NCI-H146 (cell line): ENCODE measurements around the gene DNAJC15.
A peak's percentile ranks its signal among the peaks of the same experiment; 100 is the strongest.
"Not testable (repeated sequence)": the region's sequence is repeated elsewhere in the genome, so short reads cannot be mapped to it uniquely, and the experiment has no call there.

Experiments
- DNase-seq: peaks from one replicate; lab custom pipeline; 2025; lab: John Stamatoyannopoulos, UW

Gene DNAJC15

DNA sequence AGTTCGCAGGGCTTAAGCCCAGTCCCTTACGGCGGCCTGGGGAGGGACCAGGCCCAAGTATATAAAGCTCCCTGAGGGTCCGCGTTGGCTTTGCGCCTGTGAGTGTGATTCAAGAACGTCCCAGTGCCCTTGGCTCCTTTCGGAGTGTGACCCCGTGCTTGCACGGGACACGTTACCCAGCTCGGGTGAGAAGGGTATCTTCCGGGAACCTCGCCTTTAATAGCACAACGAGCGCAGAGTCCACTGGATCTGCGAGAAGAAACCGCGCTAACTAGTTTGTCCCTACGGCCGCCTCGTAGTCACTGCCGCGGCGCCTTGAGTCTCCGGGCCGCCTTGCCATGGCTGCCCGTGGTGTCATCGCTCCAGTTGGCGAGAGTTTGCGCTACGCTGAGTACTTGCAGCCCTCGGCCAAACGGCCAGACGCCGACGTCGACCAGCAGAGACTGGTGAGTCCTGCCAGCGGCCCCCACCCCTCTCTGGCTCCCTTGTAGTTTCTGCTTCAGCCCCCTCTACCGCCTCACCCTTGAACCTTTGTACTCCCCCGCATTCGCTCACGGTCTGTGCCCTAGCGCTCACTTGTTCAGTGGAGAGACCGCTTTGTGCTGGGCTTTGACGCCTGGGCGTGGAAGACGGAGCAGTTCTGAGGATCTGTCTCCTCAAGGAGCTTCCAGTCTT, at the start of gene DNAJC15:
DNAJC15 (plus strand) TSS at position 298 of the 675 bp plus-strand sequence; CDS start at position 339, 41 bp downstream.
- DNase-seq = no peak

DNA sequence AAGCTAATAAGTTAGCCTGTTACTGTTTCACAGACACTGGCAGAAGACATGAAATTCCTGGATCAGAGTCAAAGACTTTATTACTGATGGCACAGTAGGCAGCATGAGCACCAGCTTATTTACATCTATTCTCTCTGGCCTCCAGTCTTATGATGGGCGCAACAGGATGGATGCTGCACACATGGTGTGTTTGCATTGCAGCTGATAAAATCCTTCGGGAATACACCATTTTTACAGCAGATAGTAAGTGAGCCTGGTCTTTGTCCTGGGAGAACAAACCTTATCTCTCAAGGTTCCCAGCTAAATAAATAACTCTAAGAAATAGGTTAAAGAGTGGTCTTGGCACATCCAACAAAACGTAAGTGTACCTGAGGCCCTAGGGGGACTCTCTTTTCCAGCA, 47.3 kb upstream of the DNAJC15 start:
- no peak for DNase-seq

- DNase-seq = no peak
These were observed 46.1 kb upstream of the DNAJC15 start for GRCh38 chr13:42977219-42977659.

DNA sequence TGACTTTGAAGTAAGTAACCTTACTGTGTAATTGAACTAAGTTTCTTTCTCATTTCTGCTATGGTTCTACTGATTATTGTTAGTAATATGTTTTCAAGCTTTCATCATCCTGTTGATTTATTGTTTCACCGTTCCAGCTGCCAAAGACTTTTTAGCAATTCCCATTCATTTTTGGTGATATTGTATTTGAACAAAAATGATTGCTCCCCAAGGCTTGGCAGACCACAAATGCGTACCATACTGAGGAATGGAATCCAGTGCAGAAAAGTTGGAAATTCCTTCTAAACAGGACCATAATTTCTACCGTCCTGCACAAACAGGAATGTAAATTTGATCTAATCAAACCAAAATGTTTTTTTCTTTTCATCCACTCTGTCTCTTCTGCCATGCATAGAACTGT, 42.1 kb upstream of the DNAJC15 start:
- no peak for DNase-seq

DNA sequence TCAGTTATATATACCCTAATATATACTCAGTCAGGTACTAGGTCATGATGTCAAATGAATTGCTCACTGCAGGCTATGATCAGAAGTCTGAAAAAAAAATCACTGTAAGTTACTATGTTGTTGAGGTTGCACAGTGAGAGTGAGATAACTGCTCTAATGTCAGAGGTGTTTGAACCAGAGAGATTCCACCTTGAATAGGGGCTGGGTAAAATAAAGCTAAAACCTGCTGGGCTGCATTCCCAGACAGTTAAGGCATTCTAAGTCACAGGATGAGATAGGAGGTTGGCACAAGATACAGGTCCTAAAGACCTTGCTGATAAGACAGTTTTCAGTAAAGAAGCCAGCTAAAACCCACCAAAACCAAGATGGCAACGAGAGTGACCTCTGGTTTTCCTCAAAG, 41.5 kb upstream of the DNAJC15 start:
- no peak for DNase-seq

DNA sequence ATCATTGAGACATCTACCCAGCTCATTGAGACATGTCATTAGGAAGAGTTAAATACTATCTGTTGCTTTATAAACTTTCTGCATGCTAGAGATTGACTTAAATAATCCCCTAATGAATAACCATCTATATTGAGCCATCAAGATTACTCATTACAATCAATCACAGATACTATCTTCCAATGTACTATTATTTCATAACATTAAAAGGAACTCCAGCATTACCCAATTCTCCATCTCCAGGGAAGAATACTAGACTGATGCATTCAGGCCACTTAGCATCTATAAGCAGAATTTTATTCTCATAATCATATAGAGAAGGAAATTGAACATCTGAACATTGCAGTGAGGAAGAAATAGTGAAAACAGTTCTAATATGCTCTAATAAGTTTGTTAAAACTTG, 39.4 kb upstream of the DNAJC15 start:
- no peak for DNase-seq

GRCh38 chr13:42984691-42985090, 38.7 kb upstream of the DNAJC15 start:
- DNase-seq = no peak

- peak; percentile 2 for DNase-seq
These were observed 37.8 kb upstream of the DNAJC15 start for GRCh38 chr13:42985312-42986175.

GRCh38 chr13:42986176-42986574, 37.2 kb upstream of the DNAJC15 start:
- no peak for DNase-seq

DNA sequence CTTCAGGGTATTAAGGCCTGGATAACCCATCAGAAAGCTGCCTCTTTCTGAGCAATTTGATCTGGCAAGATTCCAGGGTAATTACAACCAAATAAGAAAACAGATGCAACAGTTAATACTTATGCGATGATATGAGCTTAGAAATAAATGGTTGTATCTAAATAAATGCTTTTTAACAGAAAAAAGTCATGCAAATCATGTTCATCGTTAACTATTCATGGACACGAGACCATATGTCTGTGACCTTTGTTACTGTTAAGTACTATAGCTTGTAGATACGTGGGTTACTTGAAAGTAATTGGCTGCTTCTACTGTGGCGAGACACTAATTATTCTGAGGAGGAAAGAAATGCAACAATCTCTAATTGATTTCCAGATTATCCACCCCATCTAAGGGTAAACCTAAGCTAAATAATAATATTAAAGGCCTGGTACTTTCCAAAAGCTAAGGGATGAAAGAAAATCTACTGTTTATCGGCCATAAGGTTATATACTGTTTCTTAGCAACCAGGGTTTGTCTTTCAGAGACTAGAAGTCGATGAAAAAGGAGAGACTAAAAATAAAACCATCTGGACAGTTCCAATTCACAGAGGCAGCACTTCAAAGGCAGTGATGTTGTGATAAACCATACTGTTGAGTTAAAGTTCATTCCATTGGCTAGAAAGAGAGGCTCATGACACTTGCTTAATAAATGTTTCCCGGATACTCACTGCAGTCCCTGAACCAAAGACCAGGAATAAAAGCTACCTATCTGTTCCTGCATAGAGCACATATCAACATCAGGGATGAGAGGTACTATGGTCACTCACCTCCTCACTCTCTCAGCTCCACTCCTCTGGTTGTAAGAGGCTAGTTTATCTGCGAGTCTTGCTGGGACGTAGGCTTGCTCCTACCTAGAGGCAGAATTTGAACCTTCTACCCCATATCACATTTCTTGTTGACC, 32.8 kb upstream of the DNAJC15 start:
- peak; percentile 17 for DNase-seq

DNA sequence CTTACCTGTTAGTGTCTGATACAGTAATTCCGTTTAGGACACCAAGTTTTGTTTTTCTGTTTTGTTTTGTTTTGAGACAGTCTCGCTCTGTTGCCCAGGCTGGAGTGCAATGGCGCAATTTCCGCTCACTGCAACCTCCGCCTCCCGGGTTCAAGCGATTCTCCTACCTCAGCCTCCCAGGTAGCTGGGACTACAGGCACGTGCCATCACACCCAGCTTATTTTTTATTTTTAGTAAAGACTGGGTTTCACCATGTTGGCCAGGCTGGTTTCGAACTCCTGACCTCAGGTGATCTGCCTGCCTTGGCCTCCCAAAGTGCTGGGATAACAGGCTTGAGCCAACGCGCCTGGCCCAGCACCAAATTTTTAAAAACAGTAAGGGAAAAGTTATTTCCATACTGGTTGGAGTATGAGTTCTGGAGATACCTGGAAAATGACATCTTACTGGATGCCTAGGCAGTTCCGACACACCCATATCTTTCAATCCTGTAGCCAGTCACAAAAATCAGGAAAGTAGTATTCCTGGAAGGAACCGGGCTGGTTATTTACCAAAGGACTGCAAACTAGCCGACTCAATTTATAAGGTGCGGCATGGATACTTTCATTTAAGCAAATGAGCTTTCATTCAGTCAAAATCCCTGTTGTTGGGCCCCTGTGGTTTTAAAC, 32.0 kb upstream of the DNAJC15 start:
- DNase-seq = not testable (repeated sequence)

GRCh38 chr13:42991898-42992763, 31.3 kb upstream of the DNAJC15 start, which contains the start of gene EPSTI1:
TSS of gene EPSTI1 (minus strand) at chr13:42992241. CDS start at chr13:42992165, 76 bp downstream.
- no peak for DNase-seq

DNA sequence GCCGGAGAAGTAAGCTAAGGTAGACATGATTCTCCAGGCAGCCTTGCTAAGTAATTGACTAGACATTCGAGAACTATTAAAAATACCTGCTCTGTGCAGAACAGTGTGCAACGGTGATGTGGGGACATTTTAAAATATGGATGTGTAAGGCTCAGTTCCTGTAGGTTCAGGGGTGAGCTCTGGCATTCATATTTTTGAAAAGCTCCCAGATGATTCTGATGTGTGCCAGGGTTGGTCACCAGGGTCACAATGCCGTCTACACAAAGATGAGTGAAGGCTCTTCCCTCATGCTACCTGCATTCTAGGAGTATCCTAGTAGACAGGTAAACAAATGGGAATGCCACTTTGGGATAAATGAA, 30.6 kb upstream of the DNAJC15 start:
- DNase-seq = no peak

DNA sequence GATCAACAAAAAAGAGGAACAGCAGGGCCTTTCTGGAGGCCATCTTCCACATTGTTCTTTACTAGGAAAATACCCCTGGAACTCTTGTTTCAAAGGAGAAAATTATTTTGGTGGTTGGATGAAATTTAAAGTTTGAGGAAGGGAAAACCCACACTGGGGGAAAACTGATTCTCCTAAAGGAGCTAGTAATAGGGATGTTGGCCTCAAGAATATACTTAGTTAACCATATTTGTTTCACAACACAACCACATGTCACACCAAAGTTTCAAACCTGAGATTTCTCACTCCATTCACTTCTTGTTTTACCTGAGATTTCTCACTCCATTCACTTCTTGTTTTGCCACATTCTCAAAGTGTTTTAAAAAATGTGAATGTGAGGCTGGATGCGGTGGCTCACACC, 28.5 kb upstream of the DNAJC15 start:
- no peak for DNase-seq

- no peak for DNase-seq
These were observed 26.8 kb upstream of the DNAJC15 start for GRCh38 chr13:42996584-42996983.

DNA sequence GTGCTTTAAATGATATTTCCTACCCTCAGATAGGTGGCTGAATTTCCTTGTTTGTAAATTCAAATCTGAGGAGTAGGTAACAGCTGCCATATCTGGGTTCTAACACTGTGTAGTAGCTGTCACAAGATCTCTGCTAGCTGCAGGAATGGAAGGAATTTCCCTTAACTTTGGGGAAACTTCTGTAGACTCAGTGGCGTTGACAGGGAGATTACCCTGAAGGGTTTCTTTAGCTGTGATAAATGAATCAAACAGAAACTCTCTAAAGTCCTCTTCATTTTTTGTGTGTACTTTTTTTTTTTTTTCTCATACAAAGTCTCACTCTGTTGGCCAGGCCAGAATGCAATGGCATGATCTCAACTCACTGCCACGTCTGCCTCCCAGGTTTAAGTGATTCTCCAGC, 26.0 kb upstream of the DNAJC15 start:
- no peak for DNase-seq

GRCh38 chr13:42999491-42999890, 23.9 kb upstream of the DNAJC15 start:
- DNase-seq = no peak

- no peak for DNase-seq
These were observed 22.7 kb upstream of the DNAJC15 start for GRCh38 chr13:43000676-43001075.

GRCh38 chr13:43002021-43002420, 21.4 kb upstream of the DNAJC15 start:
- DNase-seq = no peak

GRCh38 chr13:43003010-43003409, 20.4 kb upstream of the DNAJC15 start:
- DNase-seq = no peak

GRCh38 chr13:43003729-43004128, 19.7 kb upstream of the DNAJC15 start:
- no peak for DNase-seq
